UCSD-AML1 (cell line): ENCODE measurements around the gene CCDC81.

Experiments used
- DNase-seq: peaks from one replicate; lab custom pipeline; 2025; ENCODE audit not compliant: unreplicated experiment; lab: John Stamatoyannopoulos, UW

The CCDC81 gene

DNA sequence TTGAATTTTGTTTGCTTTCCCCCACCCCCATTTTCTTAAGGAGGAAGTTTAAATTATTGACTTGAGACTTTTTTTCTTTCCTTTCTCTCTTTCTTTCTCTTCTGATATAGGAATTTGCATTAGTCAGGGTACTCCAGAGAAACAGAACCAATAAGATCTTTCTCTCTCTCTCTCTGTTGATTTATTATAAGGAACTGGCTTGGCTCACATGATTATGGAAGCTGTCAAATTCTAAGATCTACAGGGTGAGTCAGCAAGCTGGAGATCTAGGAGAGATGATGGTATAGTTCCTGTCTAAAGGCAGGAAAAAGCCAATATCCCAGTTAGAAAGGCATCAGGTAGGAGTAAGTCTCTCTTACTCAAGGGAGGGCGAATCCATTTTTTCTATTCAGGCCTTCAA lies 64.0 kb downstream of the CCDC81 start:
- no peak for DNase-seq

DNA sequence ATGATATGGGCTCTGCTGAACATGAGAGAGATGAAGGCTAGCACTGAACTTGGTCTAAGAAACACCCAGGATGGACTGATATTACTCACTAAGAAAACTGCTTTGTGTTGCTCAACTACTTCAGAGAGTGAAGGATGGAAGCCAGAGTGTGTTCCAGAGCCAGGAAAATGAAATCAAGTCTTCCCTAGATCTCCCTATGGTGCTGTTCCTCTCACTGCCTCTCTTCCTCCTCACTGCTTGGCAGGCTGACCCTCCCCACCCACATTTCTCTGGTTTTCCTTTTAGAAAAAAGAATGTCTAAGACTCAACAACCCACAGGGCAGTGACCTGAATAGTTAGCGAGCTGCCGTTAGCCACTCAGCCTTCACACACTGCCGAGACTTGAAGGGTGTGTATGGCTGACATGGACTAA lies 65.6 kb downstream of the CCDC81 start:
- no peak for DNase-seq

- no peak for DNase-seq
Observed at GRCh38 chr11:86440843-86441242, 66.2 kb downstream of the CCDC81 start.

GRCh38 chr11:86442420-86442819 lies 67.7 kb downstream of the CCDC81 start:
- DNase-seq = no peak

DNA sequence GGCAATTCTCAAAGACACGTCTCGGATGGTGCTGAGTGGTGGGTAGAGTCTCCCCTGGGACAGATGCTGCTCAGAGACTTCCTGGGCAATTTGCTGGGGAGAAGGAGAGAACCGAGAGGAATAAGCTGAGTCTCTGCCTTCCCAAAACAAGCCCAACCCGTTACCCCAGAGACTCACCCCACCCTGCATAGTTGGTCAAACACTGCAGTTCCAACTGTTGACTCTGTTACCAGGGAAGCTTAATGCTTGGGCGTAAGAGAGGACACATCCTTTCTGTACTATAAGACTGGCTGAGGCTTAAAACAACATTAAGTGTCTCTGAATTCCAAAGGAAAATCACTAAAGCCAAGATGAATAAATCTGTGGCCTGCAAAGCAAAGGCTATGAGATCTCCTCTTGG lies 68.1 kb downstream of the CCDC81 start:
- no peak for DNase-seq

GRCh38 chr11:86443415-86443814 lies 68.7 kb downstream of the CCDC81 start:
- DNase-seq = no peak

DNA sequence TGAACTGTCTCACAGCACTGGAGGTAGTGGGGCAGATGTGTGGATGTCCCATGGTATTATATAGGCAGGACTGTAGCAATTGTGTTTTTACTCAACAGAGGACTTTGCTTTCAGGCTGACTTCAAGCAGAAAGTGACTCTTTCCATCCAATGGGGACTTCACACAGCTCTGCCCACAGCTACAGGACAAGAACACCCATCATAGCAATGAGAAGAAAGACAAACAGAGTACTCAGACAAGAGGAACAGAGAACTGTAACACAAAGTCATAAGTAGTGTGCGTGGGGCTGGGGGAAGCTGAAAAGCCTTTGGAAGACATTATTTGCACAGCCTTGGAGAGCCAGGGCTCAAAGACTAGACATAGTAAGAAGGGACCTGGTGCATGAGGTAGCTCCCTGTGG lies 70.3 kb downstream of the CCDC81 start:
- DNase-seq = no peak

- no peak for DNase-seq
Observed at GRCh38 chr11:86446163-86446923, 71.7 kb downstream of the CCDC81 start.

GRCh38 chr11:86446924-86447285 lies 72.2 kb downstream of the CCDC81 start:
- no peak for DNase-seq

DNA sequence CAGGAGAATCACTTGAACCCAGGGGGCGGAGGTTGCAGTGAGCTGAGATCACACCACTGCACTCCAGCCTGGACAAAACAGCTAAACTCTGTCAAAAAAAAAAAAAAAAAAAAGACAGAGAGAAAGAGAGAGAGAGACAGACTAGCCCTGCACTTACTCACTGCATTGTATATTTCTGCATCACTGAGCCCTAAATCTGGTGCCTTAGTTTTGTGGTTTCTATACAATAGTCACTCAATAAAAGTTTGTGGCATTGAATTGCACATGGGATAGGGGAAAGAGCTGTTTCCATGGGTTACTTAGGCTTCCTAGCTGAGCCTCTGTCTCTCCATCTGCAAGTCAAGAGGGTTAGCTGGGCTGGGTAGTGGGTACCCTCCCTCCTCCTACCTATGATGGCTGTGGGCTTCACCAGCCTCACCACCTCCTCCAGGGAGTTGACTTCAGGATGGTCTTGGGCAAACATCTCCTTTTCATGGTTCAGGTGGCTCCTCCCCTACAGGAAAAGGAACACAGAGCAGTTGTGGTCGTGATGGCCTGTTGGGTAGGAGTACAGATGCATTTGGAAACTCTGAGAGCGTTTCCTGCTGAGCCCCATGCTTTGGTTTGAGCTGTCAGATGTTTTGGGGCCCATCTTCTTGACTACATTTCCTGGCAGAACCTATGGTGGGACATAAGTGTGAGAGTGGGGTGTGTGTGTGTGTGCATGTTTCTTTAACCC lies 73.2 kb downstream of the CCDC81 start:
- peak; percentile 28 for DNase-seq

GRCh38 chr11:86449993-86450629 lies 75.4 kb downstream of the CCDC81 start:
- no peak for DNase-seq

DNA sequence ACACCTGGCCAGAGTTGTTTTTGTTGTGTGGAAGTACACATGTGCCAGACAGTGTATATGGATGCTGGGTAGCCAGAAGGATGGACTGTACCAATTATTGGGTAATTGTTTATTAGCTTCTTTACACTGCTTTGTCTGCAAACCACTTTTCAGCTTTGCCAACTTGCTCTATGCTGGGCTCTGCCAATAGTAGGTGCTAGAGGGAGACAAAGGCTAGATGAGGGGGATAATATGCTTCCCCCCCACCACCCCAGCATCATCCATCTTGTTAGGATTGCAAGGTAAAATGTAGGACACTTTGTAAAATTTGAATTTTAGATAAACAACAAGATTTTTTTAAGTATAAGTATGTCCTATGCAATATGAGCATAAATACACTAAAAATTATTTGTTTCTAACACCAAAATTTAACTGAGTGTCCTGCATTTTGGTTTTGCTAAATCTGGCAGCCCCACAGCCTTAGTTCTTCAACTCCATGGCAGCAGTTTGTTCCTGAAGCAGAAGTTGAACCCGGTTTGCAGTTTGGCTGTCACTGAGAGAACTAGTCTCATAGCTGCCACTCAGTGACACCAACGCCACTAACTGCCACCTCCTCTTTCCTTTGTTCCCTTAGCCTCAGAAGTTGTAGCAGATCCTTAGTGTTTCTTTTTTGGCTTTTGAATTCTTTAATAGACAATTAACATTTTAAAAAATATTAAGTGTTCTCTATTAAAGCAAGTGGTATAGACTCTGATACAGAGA lies 78.8 kb downstream of the CCDC81 start:
- DNase-seq = no peak

- DNase-seq = peak; percentile 70
Observed at GRCh38 chr11:86456075-86456939, 81.6 kb downstream of the CCDC81 start.

DNA sequence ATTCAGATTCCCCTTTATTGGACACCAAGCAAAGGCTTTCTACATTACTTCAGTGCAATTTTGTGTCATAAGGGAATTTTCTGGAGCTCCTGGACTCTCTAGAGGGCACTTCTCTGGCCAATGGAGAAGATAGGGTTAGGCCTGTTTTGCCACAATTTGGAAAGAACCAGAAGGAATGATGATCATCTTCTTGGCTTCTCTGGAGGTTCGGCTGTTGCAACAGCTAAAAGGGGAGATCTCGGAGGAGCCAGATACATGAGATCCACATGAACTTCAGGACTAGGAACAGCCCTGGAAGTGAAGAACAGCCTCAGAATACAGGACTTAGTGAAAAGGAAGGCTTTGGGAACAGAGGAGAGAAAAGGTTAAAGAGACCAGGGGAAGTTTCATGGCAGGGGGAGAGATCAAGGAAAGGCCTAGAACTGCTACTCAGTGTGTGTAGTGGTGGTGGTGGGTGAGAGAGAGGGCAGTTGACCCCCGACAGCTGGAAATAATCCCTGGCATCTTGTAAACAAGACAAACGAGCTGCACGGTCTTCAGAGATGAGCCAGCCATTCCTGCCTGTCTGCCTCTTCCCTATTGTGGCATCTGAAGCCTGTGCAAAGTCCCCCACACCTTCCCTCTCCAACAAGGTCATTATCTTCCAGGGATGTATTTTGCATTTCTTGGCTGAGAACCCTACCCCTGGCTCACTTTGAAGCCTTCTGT lies 83.8 kb downstream of the CCDC81 start:
- no peak for DNase-seq

- no peak for DNase-seq
Observed at GRCh38 chr11:86459002-86459385, 84.3 kb downstream of the CCDC81 start.

- no peak for DNase-seq
Observed at GRCh38 chr11:86459682-86460460, 85.2 kb downstream of the CCDC81 start.

- DNase-seq = no peak
Observed at GRCh38 chr11:86460461-86461385, 86.0 kb downstream of the CCDC81 start.

GRCh38 chr11:86461892-86462291 lies 87.2 kb downstream of the CCDC81 start:
- no peak for DNase-seq
